SK-N-SH (cell line): ENCODE results near the gene SMAD3.

ENCODE experiments used
- CTCF ChIP-seq: fragments of 200-600 bp; sonication (generic); IDR thresholded peaks from 2 replicates; pipeline ENCODE4 v1.6.1; 2017; ENCODE audit warnings: antibody characterized with exemption, mild to moderate bottlenecking, moderate library complexity
- TF ChIP-seq, protein P1 (sequence below): IDR thresholded peaks from 2 replicates; pipeline ENCODE4 v1.6.1; 2012; ENCODE audit warnings: mild to moderate bottlenecking, low read depth, low read length, moderate library complexity

DNA sequence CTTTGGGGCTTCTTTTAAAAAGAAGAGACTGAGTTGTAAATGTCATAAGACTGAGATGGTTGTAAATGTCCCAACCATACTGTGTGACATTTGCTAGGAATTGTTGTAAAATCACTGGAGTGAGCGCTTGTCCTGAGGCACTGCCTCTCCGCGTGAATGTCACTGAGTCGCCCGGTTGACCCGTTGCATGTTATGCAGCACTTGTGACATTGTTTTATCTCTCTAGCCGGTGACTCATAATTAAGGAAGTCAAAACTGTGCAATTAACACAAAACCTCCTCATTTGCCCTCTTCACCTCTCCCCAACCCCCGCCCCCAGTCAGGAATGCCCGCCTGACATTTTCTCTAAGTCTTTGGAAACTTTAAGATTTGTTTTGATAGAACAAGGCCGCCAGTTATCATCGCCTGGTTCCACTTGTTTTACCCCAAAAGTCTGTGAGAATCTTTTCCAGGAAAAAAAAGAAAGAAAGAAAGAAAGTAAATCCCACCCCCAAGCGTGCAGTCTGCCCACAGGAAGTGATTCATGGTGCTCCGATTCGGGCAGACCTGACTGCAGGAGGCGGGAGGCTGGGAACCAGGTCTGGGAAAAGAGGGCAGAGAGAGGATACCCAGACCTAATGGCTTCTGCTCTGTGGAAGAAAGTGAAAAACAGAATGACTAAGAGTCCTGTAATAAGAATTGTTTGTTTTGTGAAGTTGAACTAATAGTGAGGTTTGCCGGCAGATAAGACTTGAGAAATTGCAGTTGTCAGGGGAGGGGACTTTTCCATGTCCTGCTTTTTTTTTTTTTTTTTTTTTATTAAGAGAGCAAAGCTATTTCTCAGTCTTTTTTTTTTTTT lies 84.8 kb downstream of the SMAD3 start:
- no peak for TF ChIP-seq CTCF
- TF ChIP-seq, protein P1, sequence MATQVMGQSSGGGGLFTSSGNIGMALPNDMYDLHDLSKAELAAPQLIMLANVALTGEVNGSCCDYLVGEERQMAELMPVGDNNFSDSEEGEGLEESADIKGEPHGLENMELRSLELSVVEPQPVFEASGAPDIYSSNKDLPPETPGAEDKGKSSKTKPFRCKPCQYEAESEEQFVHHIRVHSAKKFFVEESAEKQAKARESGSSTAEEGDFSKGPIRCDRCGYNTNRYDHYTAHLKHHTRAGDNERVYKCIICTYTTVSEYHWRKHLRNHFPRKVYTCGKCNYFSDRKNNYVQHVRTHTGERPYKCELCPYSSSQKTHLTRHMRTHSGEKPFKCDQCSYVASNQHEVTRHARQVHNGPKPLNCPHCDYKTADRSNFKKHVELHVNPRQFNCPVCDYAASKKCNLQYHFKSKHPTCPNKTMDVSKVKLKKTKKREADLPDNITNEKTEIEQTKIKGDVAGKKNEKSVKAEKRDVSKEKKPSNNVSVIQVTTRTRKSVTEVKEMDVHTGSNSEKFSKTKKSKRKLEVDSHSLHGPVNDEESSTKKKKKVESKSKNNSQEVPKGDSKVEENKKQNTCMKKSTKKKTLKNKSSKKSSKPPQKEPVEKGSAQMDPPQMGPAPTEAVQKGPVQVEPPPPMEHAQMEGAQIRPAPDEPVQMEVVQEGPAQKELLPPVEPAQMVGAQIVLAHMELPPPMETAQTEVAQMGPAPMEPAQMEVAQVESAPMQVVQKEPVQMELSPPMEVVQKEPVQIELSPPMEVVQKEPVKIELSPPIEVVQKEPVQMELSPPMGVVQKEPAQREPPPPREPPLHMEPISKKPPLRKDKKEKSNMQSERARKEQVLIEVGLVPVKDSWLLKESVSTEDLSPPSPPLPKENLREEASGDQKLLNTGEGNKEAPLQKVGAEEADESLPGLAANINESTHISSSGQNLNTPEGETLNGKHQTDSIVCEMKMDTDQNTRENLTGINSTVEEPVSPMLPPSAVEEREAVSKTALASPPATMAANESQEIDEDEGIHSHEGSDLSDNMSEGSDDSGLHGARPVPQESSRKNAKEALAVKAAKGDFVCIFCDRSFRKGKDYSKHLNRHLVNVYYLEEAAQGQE: no peak
